Activated naive CD8-positive, alpha-beta T cell treated with anti-CD3 and anti-CD28 coated beads, Interleukin-2, amount 50 U/mL, for 24 hours (primary cell): ENCODE data around the gene AHCYL2.
"Not testable (repeated sequence)": the region's sequence is repeated elsewhere in the genome, so short reads cannot be mapped to it uniquely, and the experiment has no call there.

Experiments
- ATAC-seq: fragments of 150-1000 bp; cut with Tn5 transposase; one replicate; pipeline ENCODE4 v1.10.0; 2021
- DNase-seq: peaks from one replicate; pipeline ENCODE4 v3.0.0; 2021
- H3K27ac Mint-ChIP-seq: one replicate; pipeline ENCODE4 v1.8.0; 2021; ENCODE audit warnings: mild to moderate bottlenecking, mixed read lengths
- H3K27me3 Mint-ChIP-seq: one replicate; pipeline ENCODE4 v1.8.0; 2021; ENCODE audit warnings: mixed read lengths
- H3K36me3 Mint-ChIP-seq: one replicate; pipeline ENCODE4 v1.8.0; 2021; ENCODE audit warnings: low read depth, mixed read lengths
- H3K4me1 Mint-ChIP-seq: one replicate; pipeline ENCODE4 v1.8.0; 2021; ENCODE audit warnings: mixed read lengths
- H3K4me3 Mint-ChIP-seq: one replicate; pipeline ENCODE4 v1.8.0; 2021; ENCODE audit warnings: mild to moderate bottlenecking, moderate library complexity, mixed read lengths
- H3K9me3 Mint-ChIP-seq: one replicate; pipeline ENCODE4 v1.8.0; 2021; ENCODE audit warnings: mixed read lengths

AHCYL2 gene

GRCh38 chr7:129315960-129316359 lies 91.1 kb downstream of the AHCYL2 start:
- no peaks in the 10 kb centered on the region for H3K27me3 Mint-ChIP-seq
- DNase-seq (no peak), ATAC-seq (no peak)
- no peak overlapping the region for H3K4me3 Mint-ChIP-seq
- H3K9me3 Mint-ChIP-seq: no peaks in the 10 kb centered on the region
- H3K36me3 Mint-ChIP-seq: no peaks in the 10 kb centered on the region
- no peak overlapping the region for H3K27ac Mint-ChIP-seq
- H3K4me1 Mint-ChIP-seq: no peaks in the 10 kb centered on the region

GRCh38 chr7:129317450-129317849 lies 92.6 kb downstream of the AHCYL2 start:
- no peaks in the 10 kb centered on the region for H3K4me1 Mint-ChIP-seq
- peaks cover 5% of the 10 kb centered on the region for H3K36me3 Mint-ChIP-seq
- no peak overlapping the region for H3K4me3 Mint-ChIP-seq
- H3K27me3 Mint-ChIP-seq: no peaks in the 10 kb centered on the region
- no peaks in the 10 kb centered on the region for H3K9me3 Mint-ChIP-seq
- ATAC-seq (no peak), DNase-seq (no peak)
- no peak overlapping the region for H3K27ac Mint-ChIP-seq

GRCh38 chr7:129327076-129327475 lies 102.2 kb downstream of the AHCYL2 start:
- no peak for DNase-seq
- ATAC-seq: no peak
- peaks cover 21% of the 10 kb centered on the region for H3K9me3 Mint-ChIP-seq
- peaks cover 17% of the 10 kb centered on the region for H3K36me3 Mint-ChIP-seq
- H3K4me3 Mint-ChIP-seq: no peak overlapping the region
- H3K27me3 Mint-ChIP-seq: no peaks in the 10 kb centered on the region
- H3K27ac Mint-ChIP-seq: no peak overlapping the region
- H3K4me1 Mint-ChIP-seq: no peaks in the 10 kb centered on the region

GRCh38 chr7:129332254-129333035 lies 107.6 kb downstream of the AHCYL2 start:
- ATAC-seq (no peak), DNase-seq (no peak)
- no peaks in the 10 kb centered on the region for H3K9me3 Mint-ChIP-seq
- no peak overlapping the region for H3K27ac Mint-ChIP-seq
- H3K4me3 Mint-ChIP-seq: no peak overlapping the region
- no peaks in the 10 kb centered on the region for H3K4me1 Mint-ChIP-seq
- H3K36me3 Mint-ChIP-seq: no peaks in the 10 kb centered on the region
- H3K27me3 Mint-ChIP-seq: no peaks in the 10 kb centered on the region

GRCh38 chr7:129334473-129334872 lies 109.6 kb downstream of the AHCYL2 start:
- no peak overlapping the region for H3K27ac Mint-ChIP-seq
- no peak overlapping the region for H3K4me3 Mint-ChIP-seq
- no peak for DNase-seq
- no peaks in the 10 kb centered on the region for H3K36me3 Mint-ChIP-seq
- H3K27me3 Mint-ChIP-seq: no peaks in the 10 kb centered on the region
- H3K4me1 Mint-ChIP-seq: no peaks in the 10 kb centered on the region
- H3K9me3 Mint-ChIP-seq: no peaks in the 10 kb centered on the region
- no peak for ATAC-seq

GRCh38 chr7:129338450-129338849 lies 113.6 kb downstream of the AHCYL2 start:
- H3K27me3 Mint-ChIP-seq: no peaks in the 10 kb centered on the region
- H3K36me3 Mint-ChIP-seq: no peaks in the 10 kb centered on the region
- no peak overlapping the region for H3K4me3 Mint-ChIP-seq
- no peaks in the 10 kb centered on the region for H3K9me3 Mint-ChIP-seq
- H3K4me1 Mint-ChIP-seq: peaks cover 7% of the 10 kb centered on the region
- DNase-seq: no peak
- no peak overlapping the region for H3K27ac Mint-ChIP-seq
- no peak for ATAC-seq

- Mint-ChIP-seq H3K27ac (no peak overlapping the region), H3K4me3 (no peak overlapping the region), H3K36me3 (no peaks in the 10 kb centered on the region), H3K9me3 (no peaks in the 10 kb centered on the region), H3K27me3 (no peaks in the 10 kb centered on the region), H3K4me1 (peaks cover 21% of the 10 kb centered on the region)
- ATAC-seq (no peak), DNase-seq (no peak)
Observed at GRCh38 chr7:129341212-129341611, 116.4 kb downstream of the AHCYL2 start.

- no peaks in the 10 kb centered on the region for H3K36me3 Mint-ChIP-seq
- DNase-seq: no peak
- no peak overlapping the region for H3K27ac Mint-ChIP-seq
- peaks cover 21% of the 10 kb centered on the region for H3K4me1 Mint-ChIP-seq
- H3K4me3 Mint-ChIP-seq: no peak overlapping the region
- no peaks in the 10 kb centered on the region for H3K9me3 Mint-ChIP-seq
- H3K27me3 Mint-ChIP-seq: no peaks in the 10 kb centered on the region
- no peak for ATAC-seq
Observed at GRCh38 chr7:129341816-129342806, 117.3 kb downstream of the AHCYL2 start.

GRCh38 chr7:129343099-129343700 lies 118.4 kb downstream of the AHCYL2 start:
- H3K27ac Mint-ChIP-seq: no peak overlapping the region
- no peaks in the 10 kb centered on the region for H3K27me3 Mint-ChIP-seq
- ATAC-seq (no peak), DNase-seq (no peak)
- H3K4me3 Mint-ChIP-seq: no peak overlapping the region
- H3K4me1 Mint-ChIP-seq: peaks cover 21% of the 10 kb centered on the region
- no peaks in the 10 kb centered on the region for H3K36me3 Mint-ChIP-seq
- H3K9me3 Mint-ChIP-seq: no peaks in the 10 kb centered on the region

GRCh38 chr7:129347330-129347729 lies 122.5 kb downstream of the AHCYL2 start:
- Mint-ChIP-seq H3K9me3 (no peaks in the 10 kb centered on the region), H3K36me3 (no peaks in the 10 kb centered on the region), H3K4me1 (peaks cover 24% of the 10 kb centered on the region), H3K27me3 (no peaks in the 10 kb centered on the region), H3K27ac (no peak overlapping the region), H3K4me3 (no peak overlapping the region)
- ATAC-seq (no peak), DNase-seq (no peak)

- Mint-ChIP-seq H3K27me3 (no peaks in the 10 kb centered on the region), H3K36me3 (no peaks in the 10 kb centered on the region), H3K4me3 (no peak overlapping the region), H3K9me3 (no peaks in the 10 kb centered on the region), H3K4me1 (peaks cover 24% of the 10 kb centered on the region), H3K27ac (no peak overlapping the region)
- DNase-seq: no peak
- ATAC-seq: no peak
Observed at GRCh38 chr7:129348023-129348740, 123.4 kb downstream of the AHCYL2 start.

- H3K4me1 Mint-ChIP-seq: peaks cover 9% of the 10 kb centered on the region
- H3K9me3 Mint-ChIP-seq: no peaks in the 10 kb centered on the region
- H3K27me3 Mint-ChIP-seq: no peaks in the 10 kb centered on the region
- peak overlapping the region; percentile 63 for H3K27ac Mint-ChIP-seq
- peaks cover 2% of the 10 kb centered on the region for H3K36me3 Mint-ChIP-seq
- DNase-seq: no peak
- ATAC-seq: peak; percentile 36
- H3K4me3 Mint-ChIP-seq: no peak overlapping the region
Observed at GRCh38 chr7:129351320-129351719, 126.5 kb downstream of the AHCYL2 start.

- not testable (repeated sequence) for H3K4me3 Mint-ChIP-seq, H3K9me3 Mint-ChIP-seq, H3K4me1 Mint-ChIP-seq, DNase-seq, H3K27ac Mint-ChIP-seq, H3K36me3 Mint-ChIP-seq, ATAC-seq, H3K27me3 Mint-ChIP-seq
Observed at GRCh38 chr7:129353104-129353503, 128.3 kb downstream of the AHCYL2 start.
